Measurements from ENCODE around the gene DACH1. TPM values are rescaled to one million over a fixed set of nuclear protein-coding genes. Genes with fewer than 3 reads are reported as not detected.
A peak's percentile ranks its signal among the peaks of the same experiment; 100 is the strongest.
"Not testable (repeated sequence)": the region's sequence is repeated elsewhere in the genome, so short reads cannot be mapped to it uniquely, and the experiment has no call there.

DACH1 gene
- total RNA-seq = 1 to 10 TPM; 2.2 to 5.9 (median 2.8) TPM

- Histone ChIP-seq H3K4me1 (peaks cover 0 to 40% (median 5%) of the 10 kb centered on the region in 4 donors), H3K36me3 (no peaks in the 10 kb centered on the region), H3K27me3 (peaks cover 0 to 30% of the 10 kb centered on the region in 2 donors), H3K27ac (peak within 1 kb of the TSS in 2 of 4 donors; percentile 73 to 75), H3K4me3 (peak within 1 kb of the TSS; percentile 34 to 63 (median 54)), H3K9me3 (no peaks in the 10 kb centered on the region)
- 1 to 2% methylated on average over 30 of the region's 30 CpGs for WGBS, 2 donors
- TF ChIP-seq EP300 (IDR thresholded peaks at IDR 0.05) = no peak
- TF ChIP-seq CTCF (IDR thresholded peaks at IDR 0.05) = no peak
- no peak for TF ChIP-seq POLR2A (IDR thresholded peaks at IDR 0.05)
- DNase-seq (ENCODE audit: low spot score in 2 of 2) = peak in 1 of 2 donors; percentile 17
Observed at GRCh38 chr13:71867131-71867814, at the start of gene DACH1. Gene DACH1 (minus strand): TSS chr13:71867204.

- H3K36me3 ChIP-seq = no peaks in the 10 kb centered on the region
- H3K27me3 ChIP-seq = no peaks in the 10 kb centered on the region
- no peak overlapping the region for H3K27ac ChIP-seq
- H3K4me3 ChIP-seq = no peak overlapping the region
- no peak for DNase-seq (ENCODE audit: low spot score in 2 of 2)
- no peaks in the 10 kb centered on the region for H3K4me1 ChIP-seq
- H3K9me3 ChIP-seq = no peaks in the 10 kb centered on the region
- WGBS, 2 donors = 95 to 98% methylated on average over 3 of the region's 3 CpGs
- TF ChIP-seq CTCF (IDR thresholded peaks at IDR 0.05) (no peak), POLR2A (IDR thresholded peaks at IDR 0.05) (no peak), EP300 (IDR thresholded peaks at IDR 0.05) (no peak)
Observed at GRCh38 chr13:71913717-71914116, 46.7 kb upstream of the DACH1 start.

GRCh38 chr13:71912524-71912923 lies 45.5 kb upstream of the DACH1 start:
- no peak overlapping the region for H3K27ac ChIP-seq
- no peak overlapping the region for H3K4me3 ChIP-seq
- no peaks in the 10 kb centered on the region for H3K4me1 ChIP-seq
- H3K27me3 ChIP-seq = no peaks in the 10 kb centered on the region
- TF ChIP-seq CTCF (IDR thresholded peaks at IDR 0.05) (no peak), EP300 (IDR thresholded peaks at IDR 0.05) (no peak), POLR2A (IDR thresholded peaks at IDR 0.05) (no peak)
- no peaks in the 10 kb centered on the region for H3K36me3 ChIP-seq
- no peaks in the 10 kb centered on the region for H3K9me3 ChIP-seq
- no peak for DNase-seq (ENCODE audit: low spot score in 2 of 2)

DNA sequence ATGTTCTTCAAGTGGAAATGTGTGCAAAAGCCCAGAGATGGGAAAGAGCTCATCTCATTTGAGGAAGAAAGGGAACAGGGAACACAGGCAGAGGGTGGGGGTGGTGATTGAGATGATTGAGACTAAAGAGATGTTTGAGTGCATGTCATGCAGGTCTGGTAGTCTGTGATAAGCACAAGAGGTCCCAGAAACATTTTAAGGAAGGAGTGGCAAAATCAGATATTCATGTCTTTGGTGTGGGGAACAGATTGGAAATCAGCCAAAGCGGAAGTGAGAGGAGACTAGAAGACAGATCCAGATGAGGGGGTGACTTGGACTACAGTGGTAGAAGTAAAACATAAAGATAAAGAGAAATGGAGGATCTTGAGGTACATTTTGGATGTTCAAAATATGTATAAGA lies 39.4 kb upstream of the DACH1 start:
- H3K4me3 ChIP-seq = no peak overlapping the region
- no peaks in the 10 kb centered on the region for H3K9me3 ChIP-seq
- no peaks in the 10 kb centered on the region for H3K4me1 ChIP-seq
- DNase-seq (ENCODE audit: low spot score in 2 of 2) = no peak
- no peak for TF ChIP-seq POLR2A (IDR thresholded peaks at IDR 0.05)
- H3K27ac ChIP-seq = no peak overlapping the region
- H3K27me3 ChIP-seq = no peaks in the 10 kb centered on the region
- H3K36me3 ChIP-seq = no peaks in the 10 kb centered on the region
- WGBS, 2 donors = 83 to 89% methylated on average over 1 of the region's 1 CpG

DNA sequence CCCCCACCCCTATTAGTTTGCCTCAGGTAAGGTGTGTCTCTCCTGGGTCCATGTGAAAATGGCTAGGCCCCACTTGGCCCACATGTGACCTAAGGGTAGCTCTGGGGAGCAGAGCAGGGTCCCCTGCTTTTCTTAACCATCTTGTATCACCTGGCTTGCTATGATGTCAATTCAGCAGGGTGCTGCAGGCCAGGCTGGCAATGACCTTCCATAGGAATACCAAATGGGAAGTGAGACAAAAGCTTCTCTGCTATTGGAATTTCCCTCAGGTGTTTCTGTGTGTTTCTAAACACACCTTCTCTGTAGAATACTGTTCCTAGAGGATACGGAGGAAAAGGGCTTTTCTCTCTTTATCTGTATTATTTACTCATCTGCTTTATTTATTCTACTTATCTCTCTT lies 35.7 kb upstream of the DACH1 start:
- WGBS, 2 donors = 77 to 100% methylated on average over 1 of the region's 1 CpG
- H3K36me3 ChIP-seq = no peaks in the 10 kb centered on the region
- no peaks in the 10 kb centered on the region for H3K27me3 ChIP-seq
- DNase-seq (ENCODE audit: low spot score in 2 of 2) = no peak
- H3K9me3 ChIP-seq = no peaks in the 10 kb centered on the region
- no peak overlapping the region for H3K4me3 ChIP-seq
- H3K4me1 ChIP-seq = no peaks in the 10 kb centered on the region
- TF ChIP-seq EP300 (IDR thresholded peaks at IDR 0.05) (no peak), POLR2A (IDR thresholded peaks at IDR 0.05) (no peak), CTCF (IDR thresholded peaks at IDR 0.05) (no peak)
- H3K27ac ChIP-seq = no peak overlapping the region

DNA sequence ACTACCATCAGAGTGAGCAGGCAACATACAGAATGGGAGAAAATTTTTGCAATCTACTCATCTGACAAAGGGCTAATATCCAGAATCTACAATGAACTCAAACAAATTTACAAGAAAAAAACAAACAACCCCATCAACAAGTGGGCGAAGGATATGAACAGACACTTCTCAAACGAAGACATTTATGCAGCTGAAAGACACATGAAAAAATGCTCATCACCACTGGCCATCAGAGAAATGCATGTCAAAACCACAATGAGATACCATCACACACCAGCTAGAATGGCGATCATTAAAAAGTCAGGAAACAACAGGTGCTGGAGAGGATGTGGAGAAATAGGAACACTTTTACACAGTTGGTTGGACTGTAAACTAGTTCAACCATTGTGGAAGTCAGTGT lies 26.5 kb upstream of the DACH1 start:
- WGBS, 2 donors = 91 to 95% methylated on average over 3 of the region's 3 CpGs
- not testable (repeated sequence) for H3K4me1 ChIP-seq; DNase-seq (ENCODE audit: low spot score in 2 of 2); H3K36me3 ChIP-seq; H3K4me3 ChIP-seq; H3K27ac ChIP-seq; H3K27me3 ChIP-seq; H3K9me3 ChIP-seq

Measured in tibial nerve (tissue), 4 donors.